GM18867 (cell line): Measurements from ENCODE around the gene JAZF1.
"Not testable (repeated sequence)": the region's sequence is repeated elsewhere in the genome, so short reads cannot be mapped to it uniquely, and the experiment has no call there.

ENCODE experiments used
- ATAC-seq: cut with Tn5 transposase; IDR thresholded peaks from one replicate; pipeline ENCODE4 v1.9.1; 2021; ENCODE audit warnings: mild to moderate bottlenecking, moderate library complexity; ENCODE audit not compliant: unreplicated experiment

Gene JAZF1

DNA sequence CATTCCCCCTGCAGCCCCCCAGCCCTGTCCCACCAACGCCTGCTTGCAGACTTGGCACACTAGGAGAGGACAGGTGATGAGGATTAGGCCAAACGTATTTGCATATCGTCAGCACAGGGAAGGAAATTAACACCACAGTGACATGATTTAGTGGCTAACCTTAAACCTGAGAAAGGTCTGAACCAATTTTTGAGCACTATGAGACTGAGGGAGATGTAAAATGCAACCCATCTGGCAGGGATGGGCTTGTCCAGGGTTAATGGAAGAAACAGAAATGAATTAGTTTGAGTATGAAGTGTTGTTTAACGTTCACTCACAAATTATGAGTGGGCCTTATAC, 257.0 kb downstream of the JAZF1 start:
- ATAC-seq, result no peak

- peak; percentile 52 for ATAC-seq
These were observed 257.5 kb downstream of the JAZF1 start for GRCh38 chr7:27922907-27923641.

- not testable (repeated sequence) for ATAC-seq
These were observed 258.2 kb downstream of the JAZF1 start for GRCh38 chr7:27922389-27922788.

DNA sequence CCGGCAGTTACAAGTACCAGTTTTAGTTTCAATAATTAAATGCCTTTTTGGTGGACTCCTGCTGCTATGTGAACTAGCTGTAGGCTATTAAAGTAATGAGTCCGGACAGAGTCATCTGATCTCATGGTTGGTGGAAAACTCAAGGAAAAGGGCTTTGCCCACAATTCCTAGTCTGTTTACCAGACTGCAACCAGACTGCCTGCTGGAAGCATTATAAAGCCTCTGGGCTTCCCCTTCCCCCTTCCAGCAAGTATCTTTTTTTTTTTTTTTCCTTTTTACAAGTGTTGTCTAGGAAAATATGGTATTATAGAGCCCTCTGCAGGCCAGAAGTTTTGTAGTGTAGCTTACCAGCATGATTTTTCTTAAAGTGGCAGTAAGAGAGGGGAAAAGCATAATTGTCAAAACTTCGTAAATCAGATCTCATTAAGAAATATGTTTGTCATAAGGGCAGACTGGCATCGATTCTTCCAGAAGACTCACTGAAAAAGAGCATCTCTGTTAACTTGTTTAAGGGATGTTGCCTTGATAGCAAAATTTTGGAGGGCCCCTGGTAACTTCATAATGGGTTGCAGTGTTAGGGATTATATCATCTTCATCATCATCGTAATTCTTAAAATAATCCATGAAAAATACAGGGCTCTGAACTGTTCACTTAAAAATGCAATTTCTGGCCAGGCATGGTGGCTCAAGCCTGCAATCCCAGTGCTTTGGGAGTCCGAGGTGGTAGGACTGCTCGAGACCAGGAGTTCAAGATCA, 259.3 kb downstream of the JAZF1 start:
- ATAC-seq, result peak; percentile 61

GRCh38 chr7:27920281-27920946, 260.2 kb downstream of the JAZF1 start:
- no peak for ATAC-seq

DNA sequence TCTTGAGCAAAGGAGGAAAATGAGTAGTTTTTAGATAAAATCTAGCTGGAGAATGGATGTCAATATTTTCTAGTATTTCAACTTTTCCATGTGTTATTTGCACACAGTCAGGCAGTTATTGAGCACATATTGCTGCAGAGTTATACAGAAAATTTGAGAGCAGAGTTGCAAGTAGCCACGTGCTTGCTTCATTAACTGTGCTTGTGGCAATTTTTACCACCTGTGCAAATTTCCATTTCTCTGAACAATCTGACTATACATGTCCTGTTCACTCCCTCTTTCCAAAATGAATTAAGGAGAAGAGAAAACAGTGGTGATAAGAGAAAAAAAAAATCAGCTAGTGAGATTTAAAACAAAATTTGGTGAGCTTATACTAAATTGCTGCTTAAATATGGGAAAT, 262.1 kb downstream of the JAZF1 start:
- ATAC-seq, result peak; percentile 36

- ATAC-seq, result no peak
These were observed 262.8 kb downstream of the JAZF1 start for GRCh38 chr7:27917774-27918314.

GRCh38 chr7:27917119-27917518, 263.5 kb downstream of the JAZF1 start:
- no peak for ATAC-seq

GRCh38 chr7:27916372-27916771, 264.2 kb downstream of the JAZF1 start:
- no peak for ATAC-seq

DNA sequence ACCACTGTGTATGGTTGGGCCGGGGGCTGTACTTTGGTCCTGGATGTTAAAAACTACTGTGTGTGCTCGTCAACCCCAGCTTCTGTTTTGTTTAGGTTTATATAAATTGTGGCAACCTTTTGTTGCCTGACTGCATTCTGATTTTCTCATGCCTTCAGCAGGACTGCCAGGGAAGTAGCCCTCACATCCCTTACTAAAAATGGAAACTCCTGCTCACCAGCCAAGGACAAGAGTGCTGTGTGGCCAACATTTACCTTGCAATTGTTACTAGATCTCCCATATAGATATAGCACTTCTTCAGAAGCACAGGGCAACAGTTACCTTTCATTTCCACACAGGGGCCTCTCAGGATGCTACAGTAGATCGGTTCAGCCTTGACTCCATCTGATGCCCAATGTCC, 266.2 kb downstream of the JAZF1 start:
- ATAC-seq, result no peak

GRCh38 chr7:27912751-27913150, 267.8 kb downstream of the JAZF1 start:
- ATAC-seq, result no peak

- no peak for ATAC-seq
These were observed 268.7 kb downstream of the JAZF1 start for GRCh38 chr7:27911920-27912319.

- no peak for ATAC-seq
These were observed 270.3 kb downstream of the JAZF1 start for GRCh38 chr7:27910326-27910725.

DNA sequence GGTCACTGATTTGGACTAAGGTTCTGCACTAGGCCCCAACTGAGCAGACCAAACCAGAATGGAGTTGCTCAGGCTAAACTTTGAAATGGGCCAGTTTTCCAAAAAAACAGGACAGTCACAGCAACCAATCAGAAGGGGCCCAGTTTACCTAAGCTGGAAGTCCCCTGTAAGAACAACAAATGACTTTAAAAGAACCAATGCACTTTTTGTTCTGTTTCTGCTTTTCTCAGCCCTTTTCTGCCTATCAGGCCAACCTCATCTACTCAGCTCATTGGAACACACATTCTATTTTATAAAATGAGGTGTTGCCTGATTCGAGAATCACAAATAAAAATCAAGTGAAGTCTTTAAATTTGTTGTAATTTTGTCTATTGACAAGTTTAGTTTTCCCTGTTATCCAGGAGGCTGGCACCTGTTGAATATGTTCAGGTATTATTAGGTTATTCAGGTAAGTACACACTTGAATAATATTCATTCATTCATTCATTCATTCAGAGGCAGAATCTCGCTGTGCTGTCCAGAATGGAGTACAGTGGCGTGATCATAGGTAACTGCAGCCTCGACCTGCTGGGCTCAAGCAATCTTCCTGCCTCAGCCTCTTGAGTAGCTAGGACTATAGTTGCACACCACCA, 271.9 kb downstream of the JAZF1 start:
- ATAC-seq, result no peak

DNA sequence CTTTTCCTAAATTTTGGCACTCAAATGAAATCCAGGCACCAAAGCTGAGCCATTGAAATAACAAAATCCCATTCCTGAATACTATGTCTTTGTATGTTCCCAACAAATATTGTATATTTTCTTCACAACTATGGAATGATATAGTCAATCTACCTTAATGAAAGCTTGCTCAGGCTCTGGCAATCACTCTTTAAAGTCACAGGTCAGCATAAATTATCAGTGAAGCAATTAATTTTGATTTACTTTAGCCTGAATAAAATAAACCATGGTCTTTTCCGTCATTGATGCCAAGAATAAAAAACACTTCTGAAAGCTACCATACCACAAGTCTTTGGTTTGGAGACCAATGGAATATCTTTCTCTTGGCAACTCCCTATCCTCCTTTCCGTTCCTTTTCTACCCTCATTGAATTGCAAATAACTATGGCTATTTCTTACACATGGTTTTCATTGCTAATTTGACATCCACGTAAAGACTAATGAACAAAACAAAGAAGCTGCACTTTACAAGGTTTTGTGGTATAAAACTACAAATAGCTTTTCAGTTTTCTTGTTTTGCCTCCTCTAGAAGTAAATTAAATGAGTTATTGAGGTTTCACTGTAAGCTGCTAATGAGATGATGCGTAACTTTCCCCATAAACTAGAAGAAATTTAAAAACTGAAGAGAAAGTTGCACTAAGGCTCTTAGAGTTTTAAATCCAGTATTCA, 274.1 kb downstream of the JAZF1 start:
- no peak for ATAC-seq

- no peak for ATAC-seq
These were observed 274.6 kb downstream of the JAZF1 start for GRCh38 chr7:27905951-27906350.

GRCh38 chr7:27901028-27901760, 279.4 kb downstream of the JAZF1 start:
- peak; percentile 91 for ATAC-seq

DNA sequence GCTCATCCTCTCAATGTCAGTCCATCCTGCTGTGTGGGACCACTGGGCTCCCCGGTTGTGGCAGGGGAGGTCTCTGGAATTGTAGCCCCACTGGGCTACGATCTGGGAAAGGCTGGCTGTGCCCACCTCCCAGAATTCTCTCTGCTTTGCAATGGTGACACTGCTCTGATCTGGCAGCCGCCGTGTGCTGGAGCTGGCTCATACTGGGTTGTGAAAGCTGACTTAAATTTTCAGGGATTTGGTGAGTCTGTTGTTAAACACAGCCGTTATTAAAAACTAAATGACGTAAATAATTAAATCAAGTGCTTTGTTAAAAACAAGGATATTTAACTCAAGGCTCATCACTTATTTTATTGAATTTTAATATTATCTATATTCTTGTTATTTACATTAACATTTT, 280.6 kb downstream of the JAZF1 start:
- no peak for ATAC-seq

GRCh38 chr7:27899601-27900000, 281.0 kb downstream of the JAZF1 start:
- no peak for ATAC-seq

DNA sequence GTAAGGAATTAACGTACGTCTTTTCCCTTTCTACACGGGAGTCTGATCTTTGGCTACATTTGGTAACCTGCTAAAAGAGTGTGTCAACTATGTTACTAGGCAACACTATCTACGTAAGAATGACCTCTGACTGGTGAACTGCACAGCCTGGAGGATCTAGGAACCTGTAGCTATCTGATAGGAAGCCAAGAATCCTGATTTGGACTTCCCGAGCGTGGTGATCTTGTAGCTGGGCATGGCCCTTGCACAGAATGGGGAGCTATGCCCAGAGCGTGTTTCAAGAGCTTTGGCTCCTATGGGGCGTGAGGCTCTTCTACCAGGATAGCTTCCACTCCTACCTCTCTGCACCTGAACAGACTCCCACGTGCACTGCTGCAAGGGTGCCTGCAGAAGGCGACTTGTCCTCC, 283.2 kb downstream of the JAZF1 start:
- no peak for ATAC-seq
